HG03457 (cell line): ENCODE measurements around the gene ENDOD1.
"Not testable (repeated sequence)": the region's sequence is repeated elsewhere in the genome, so short reads cannot be mapped to it uniquely, and the experiment has no call there.

Experiments
- ATAC-seq: cut with Tn5 transposase; IDR thresholded peaks from one replicate; pipeline ENCODE4 v1.9.1; 2021; ENCODE audit warnings: moderate number of reproducible peaks; ENCODE audit not compliant: unreplicated experiment

The ENDOD1 gene

DNA sequence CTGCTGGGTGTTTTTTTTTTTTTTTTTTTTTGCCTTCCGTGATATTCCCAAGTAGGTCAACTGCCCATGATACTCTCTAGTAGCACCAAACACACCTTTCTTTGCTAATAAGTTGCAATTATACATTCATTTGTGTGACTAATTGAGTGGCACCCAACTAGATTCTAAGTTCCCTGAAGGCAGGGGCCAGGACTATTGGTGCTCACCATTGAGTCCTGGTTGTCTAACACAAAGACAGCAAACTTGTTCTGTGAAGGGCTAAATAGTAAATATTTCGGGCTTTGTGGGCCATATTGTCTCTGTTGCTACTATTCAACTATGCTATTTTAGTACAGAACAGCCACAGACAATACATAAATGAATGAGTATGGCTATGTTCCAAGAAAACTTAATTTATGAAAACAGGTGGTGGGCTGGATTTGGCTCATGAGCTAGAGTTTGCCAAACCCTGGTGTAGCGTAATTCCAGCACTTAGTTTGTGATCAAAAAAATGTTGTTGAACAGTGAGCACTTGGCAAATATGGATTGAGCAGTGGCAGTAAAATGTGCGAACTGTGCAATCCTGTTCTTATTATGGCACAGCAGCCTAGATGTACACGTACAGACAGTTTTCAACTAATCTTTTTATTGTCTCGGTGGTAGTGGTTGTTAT is 11.3 kb downstream of the ENDOD1 start:
- ATAC-seq: no peak

DNA sequence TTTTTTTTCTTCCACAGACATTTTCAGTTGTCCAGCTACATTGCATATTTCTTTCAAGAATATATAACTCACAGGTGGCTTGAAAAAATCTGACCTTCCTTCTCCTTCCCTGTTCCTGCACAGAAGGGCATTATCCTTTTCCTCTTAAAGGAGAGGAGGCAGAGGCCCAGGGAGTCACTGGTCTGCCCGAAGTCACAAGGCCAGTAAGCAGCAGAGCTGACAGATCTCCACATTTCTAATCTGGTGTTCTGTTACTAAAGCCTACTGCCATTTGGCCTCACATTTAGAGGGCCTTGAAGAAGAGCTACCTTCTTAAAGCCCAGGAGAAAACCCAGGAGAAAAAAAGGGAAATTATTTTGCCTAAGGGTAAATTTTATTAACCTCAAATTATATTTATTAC is 12.3 kb downstream of the ENDOD1 start:
- ATAC-seq: no peak

DNA sequence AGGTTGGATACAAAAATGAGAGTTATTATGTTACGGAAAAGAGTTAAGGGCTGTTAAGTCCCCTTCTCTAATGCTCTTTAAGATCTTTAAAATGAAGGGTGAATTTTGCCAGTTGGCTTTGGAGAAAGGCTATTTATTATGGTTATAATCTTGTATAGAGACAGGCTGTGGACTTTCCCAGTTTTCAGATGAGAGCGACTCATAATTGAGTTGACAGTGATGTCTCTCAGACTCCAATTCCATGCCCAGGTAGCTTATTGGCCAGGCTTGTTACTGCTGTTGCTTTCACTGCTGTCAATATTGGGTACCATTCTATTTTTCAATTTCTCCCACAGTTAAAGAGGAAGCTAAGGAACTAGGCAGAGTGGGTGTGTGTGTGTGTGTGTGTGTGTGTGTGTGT is 13.1 kb downstream of the ENDOD1 start:
- no peak for ATAC-seq

DNA sequence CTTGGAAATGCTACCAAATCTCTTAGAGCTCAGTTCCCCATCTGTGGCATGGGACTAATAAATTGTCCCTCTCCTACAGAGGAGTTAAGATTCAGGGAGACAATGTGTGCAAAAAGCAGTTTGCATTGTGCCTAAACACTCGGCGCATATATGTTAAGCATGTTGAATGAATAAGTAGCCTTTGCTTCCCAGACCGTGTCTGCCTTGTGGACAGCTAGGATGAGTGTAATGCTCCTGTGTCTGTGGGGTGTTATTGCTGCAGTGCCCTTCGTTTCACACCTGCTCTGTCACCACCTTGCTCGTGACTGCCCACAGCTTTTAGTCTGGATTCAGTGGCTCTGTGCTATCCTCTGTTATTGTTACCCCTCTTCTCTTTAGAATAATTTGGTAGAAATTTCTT is 14.1 kb downstream of the ENDOD1 start:
- ATAC-seq: no peak

DNA sequence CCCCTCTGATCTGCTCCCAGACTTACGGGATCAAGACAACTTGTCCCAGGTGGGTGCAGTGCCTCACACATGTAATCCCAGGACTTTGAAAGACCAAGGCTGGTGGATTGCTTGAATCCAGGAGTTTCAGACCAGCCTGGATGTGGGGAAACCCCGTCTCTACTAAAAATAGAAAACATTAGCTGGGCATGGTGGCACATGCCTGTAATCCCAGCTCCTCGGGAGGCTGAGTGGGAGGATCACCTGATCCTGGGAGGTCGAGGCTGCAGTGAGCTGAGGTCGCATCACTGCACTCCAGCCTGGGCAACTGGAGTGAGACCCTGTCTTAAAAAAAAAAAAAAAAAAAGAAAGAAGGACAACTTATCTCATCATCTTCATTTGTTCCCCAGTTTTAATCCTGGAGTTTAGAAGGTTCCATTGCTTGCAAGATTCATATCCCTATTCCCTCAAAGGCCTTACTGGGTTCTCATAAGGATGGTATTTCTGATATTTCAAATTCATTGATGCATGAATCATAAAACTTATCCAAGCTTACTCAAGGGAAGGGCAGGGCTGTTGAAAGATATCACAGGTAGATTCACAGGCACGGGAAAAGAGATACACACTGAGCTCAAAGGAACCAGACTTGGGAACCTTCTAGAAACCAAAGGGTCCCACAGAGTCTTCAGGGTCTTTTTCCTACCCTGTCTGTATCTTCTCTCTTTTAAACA is 14.6 kb downstream of the ENDOD1 start:
- ATAC-seq: no peak

DNA sequence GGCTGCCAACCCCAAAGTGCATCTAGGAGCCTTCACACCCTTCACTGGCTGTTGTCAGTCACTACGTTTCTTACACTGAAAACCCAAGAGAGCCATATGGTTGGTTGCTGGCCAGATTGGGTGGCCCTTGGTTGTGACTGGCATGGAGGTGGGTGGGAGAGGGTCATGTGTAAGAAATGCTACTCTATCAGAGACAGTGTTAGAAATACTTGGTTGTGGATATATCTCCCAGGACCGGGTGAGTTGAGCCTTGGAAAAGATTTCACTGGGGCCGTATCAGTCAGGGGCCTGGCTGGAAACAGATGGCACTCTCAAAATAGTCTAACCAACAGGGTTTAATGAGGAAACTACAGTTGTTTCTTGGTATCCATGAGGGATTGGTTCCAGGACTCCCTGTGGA is 15.2 kb downstream of the ENDOD1 start:
- ATAC-seq: no peak

DNA sequence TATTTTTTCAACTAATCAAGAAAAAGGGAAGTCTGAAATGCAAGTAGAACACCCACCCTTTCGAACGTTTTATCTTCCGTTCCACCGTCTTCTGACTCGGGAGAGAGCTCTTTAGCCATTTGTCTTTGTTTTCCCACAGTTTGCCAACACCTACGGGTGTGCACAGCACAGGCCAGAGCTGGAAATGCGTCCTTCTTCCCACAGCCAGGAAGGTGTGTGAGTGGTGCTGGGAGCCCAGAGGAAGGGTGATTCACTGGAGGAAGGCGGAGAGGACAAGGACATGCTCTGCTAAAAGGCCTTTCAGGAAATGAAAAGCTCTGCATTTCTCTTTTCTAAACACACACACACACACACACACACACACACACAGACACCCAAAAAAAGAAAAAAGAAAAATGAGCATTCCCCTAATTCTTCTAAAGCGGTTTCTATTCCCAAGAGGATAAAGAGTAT is 18.5 kb downstream of the ENDOD1 start:
- ATAC-seq: no peak

DNA sequence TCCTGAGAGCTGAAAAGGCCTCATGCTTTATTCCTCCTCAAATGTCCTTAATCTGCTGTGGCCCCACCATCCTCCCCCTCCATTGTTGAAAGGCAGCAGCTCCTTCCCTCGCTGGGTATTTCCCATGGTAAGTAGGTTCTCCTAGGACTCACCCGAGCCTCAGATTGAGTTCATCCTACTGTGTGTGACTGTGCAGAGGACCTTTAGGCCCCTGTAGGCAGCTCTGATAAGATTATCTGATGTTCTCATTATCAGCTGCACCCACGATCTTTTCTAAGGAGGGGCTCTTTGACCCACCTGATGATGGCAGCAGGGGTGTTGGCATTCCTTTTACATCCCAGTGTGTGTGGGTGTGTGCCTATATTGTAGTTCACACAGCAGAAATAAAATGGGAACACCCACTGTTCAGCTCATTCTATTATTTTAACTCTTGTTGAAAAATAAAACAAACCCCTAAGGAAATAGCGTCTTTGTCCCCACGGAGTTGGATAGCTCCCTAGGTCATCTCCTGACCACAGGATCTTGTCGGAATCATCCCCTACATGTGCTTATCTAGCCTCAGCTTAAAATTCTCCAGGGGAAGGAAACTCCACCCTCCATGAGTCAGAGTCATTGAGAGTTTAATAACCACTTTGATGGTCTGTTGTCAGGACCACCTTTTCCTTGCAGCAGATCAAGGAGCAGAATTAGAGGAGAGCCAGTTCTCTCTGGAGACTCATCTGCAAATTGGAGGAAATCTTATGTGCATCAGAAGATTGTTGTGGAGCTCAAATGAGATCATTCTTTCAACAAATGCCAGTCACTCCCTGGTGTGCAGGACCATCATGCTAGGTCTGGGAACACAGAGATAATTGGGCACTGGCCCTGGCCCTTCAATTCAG is 19.3 kb downstream of the ENDOD1 start:
- no peak for ATAC-seq

DNA sequence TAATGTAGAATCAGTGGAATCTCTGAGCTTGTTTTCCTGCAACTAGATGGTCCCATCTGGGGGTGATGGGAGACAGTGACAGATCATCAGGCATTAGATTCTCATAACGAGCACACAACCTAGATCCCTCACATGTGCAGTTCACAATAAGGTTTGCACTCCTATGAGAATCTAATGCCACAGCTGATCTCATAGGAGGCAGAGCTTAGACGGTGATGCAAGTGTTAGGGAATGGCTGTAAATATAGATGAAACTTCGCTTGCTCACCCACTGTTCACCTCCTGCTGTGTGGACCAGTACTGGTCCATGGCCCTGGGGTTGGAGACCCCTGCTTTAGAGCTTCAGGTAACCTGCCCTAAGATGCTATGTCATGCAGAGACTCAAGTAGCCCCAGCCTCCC is 21.8 kb downstream of the ENDOD1 start:
- not testable (repeated sequence) for ATAC-seq

DNA sequence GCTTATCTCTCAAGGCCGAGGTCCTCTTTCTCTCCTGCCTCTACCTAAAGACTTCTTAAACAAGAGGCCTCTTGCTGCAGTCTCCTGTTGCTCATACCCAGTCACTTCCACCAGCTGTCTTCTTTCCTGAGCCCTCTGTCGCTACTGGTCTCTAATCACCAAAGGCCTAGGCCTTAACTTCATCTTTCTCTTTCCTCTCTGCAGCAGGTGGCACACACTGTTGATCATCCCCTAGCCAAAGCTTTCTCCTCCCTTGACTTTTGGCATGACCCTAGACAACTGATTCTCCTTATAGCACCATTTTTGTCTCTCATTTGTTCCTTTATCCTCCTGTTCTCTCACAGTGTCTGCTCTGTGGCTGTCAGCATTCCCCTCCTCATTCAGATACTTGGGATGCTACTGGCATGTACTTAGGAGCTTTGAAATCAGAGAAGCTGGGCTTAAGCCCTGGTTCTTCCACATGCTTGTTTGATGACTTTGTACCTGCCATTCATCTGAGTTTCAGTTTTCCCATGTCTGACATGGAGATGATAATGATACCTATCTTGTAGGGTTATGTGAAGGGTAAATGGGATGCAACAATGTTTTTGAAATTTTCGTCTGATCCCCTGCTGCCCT is 22.4 kb downstream of the ENDOD1 start:
- ATAC-seq: no peak

DNA sequence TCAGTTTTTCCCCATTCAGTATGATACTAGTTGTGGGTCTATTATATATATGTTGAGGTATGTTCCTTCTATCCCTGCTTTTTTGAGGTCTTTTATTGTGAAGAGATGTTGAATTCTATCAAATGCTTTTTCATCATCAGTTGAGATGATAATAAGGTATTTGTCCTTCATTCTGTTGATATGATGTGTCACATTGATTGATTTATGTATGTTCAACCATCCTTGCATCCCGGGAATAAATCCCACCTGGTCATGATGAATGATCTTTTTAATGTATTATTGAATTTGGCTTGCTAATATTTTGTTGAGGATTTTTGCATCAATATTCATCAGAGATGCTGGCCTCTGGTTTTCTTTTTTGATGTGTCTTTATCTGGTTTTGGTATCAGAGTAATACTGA is 26.0 kb downstream of the ENDOD1 start:
- ATAC-seq: no peak

DNA sequence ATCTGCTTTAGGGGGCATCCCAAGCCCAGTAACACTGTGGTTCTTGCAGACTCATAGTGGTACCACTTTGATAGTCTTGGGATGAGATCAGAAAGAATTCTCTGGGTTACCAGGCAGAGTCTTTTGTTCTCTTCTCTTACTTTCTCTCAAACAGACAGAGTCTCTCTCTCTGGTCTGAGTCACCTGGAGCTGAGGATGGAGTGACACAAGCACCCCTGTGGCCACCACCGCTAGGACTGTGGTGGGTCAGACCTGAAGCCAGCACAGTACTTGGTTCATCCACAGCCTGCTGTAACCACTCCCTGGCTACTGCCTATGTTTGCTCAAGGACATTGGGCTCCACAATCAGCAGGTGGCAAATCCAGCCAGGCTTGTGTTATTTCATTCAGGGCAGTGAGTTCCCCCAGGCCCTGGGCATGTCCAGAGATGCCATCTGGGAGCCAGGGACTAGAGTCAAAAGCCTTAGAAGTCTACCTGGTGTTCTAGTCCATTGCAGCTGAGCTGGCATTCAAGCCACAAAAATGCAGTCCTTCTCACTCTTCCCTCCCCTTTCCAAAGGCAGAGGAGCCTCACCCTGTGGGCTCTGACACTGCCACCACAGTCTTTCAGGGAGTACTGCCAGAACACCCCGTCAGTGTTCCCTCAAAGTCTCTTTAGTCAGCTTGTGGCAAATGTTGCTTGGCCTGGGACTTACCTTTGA is 29.9 kb downstream of the ENDOD1 start:
- no peak for ATAC-seq

DNA sequence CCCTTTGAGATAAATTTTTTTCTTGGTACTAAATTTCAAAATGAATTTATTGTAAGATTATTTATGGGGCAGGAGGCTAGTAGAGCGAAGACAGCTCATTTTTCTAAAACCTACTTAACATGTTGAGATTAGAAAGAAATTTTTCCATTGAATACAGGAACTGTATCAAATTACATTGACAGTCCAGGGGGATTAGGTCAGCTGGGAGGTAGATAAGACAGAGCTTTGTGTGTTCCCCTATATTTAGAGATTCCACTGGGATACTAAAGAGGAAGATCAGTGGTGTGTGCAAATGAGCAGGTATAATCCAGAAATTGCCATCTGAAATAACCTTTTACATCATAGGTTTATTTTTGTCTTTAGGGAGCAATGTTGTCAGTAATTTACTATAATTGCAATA is 32.1 kb downstream of the ENDOD1 start:
- ATAC-seq: no peak

DNA sequence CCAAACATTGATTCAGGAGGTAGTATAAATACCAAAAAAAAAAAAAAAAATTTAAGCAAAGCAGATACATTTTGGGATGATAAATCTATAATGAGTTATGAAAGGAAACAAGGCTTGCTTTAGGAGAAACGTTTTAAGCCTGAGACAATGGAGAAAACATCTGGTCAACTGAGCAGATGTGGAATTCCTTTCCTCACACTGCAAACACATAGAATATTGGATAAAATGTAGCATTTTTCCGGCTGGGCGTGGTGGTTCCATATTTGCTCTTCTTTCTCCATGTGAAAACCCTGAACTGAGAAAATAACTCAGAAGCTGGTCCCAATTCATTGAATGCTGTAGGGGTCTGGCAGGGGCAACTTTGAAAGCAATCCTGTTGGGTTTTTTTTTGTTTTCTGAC is 33.9 kb downstream of the ENDOD1 start:
- no peak for ATAC-seq

DNA sequence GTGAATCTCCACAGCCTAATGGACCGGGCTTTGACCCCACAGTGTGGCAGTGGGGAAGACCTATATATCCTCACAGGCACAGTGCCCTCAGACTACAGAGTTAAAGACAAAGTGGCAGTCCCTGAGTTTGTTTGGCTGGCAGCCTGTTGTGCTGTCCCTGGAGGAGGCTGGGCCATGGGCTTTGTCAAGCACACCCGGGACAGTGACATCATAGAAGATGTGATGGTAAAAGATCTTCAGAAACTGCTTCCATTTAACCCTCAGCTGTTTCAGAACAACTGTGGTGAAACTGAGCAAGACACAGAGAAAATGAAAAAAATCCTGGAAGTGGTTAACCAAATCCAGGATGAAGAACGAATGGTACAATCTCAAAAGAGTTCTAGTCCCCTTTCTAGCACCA is 39.0 kb downstream of the ENDOD1 start:
- ATAC-seq: no peak

DNA sequence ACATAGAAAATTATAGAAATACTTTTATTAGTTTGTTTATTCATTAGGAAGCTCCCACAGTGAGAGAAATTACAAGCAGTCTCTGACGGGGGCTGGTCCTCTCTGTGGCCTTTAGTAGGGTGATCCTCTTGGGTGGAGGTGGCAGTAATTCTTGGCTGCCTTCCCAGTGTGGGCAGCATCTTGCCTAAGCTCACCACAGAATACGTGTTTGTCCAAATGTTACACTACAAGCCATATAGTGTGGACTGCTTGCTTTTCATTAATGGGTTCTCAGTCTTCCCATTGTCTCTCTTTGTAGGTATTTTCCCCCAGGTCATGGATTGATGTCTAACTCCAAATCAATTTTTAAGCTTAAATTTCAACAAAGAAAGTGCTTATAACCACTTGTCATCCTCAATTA is 43.3 kb downstream of the ENDOD1 start:
- no peak for ATAC-seq

DNA sequence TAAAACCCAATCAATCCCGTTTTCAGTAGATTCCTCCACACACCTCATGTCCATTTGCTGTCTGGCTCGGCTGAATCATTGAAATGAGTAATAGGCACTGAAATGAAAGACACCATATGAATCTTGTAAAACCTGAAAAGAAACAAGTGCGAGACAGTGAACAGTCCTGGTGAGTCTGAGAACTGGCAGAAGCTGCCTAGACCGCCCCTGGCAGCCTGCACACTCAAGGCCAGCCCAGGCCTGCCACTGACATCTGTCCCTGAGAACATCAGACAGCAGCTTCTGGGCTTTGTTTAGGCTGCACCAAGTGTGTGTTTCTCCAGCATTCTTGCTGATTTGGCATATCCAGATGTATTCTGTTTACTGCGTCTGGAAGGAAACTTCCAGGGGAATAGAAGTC is 44.8 kb downstream of the ENDOD1 start:
- ATAC-seq: no peak

DNA sequence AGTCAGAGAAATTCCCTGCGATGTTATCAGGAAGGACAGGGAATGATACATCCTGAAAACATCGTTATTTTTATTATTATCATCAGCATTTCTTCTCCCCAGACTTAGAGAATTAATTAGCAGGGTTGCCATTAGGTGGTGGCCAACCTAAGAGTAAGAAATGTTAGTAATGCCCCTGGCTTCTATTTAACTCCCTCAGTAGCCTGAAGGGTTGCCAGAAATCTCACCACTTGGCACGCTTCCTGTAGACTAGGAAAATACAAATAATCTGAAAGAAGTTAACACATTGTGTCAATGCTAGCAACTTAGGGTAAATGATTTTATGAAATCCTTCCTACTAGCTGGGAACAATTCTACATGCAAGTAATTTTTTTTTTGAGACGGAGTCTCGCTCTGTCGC is 45.5 kb downstream of the ENDOD1 start:
- ATAC-seq: no peak

DNA sequence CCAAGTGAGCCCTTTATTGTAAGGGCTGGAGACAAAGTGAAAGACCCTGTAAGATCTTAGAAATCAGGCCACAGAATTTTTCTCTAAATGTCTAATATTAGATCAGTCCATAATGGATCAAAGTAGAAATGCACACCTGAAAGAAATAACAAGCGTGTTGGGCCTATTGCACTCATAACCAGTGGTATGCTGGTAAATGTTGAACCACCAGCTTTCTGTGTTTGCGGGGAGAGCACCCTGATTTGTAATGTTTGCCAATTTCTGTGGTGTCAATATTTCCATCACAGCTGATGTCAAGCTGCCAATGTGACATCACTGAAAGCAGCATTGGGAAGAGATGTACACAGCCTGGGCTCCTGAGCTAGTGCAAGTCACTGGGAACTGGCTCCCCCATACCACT is 46.2 kb downstream of the ENDOD1 start:
- ATAC-seq: no peak

DNA sequence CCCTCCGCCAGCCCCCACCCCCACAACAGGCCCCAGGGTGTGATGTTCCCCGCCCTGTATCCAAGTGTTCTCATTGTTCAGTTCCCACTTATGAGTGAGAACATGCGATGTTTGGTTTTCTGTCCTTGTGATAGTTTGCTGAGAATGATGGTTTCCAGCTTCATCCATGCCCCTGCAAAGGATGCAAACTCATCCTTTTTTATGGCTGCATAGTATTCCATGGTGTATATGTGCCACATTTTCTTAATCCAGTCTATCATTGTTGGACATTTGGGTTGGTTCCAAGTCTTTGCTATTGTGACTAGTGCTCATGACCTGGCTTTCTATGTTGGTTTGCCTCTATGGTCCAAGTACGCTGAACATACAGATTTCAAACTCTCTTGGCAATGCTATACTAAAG is 47.1 kb downstream of the ENDOD1 start:
- not testable (repeated sequence) for ATAC-seq

DNA sequence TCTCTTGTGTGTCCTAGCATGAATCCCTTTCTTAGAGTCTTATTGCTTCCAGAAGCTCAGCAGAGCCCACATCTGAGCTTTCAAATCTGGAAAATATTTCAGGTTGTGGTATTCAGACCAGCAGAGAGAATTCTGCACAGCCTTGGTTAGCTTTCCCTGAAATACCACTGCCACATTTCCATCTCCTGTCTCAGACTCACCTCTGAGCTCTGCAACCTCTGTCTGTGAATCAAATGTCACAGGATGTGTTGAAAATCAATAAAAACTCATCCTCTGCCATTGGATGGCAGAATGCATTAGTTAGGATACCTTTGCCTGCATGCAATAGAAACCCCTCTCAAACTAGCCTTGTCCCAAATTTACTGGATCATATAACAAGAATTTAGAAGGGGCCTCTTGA is 47.7 kb downstream of the ENDOD1 start:
- ATAC-seq: no peak
